ENCODE data around the gene MED15.
"Not testable (repeated sequence)": the region's sequence is repeated elsewhere in the genome, so short reads cannot be mapped to it uniquely, and the experiment has no call there.

MED15 gene

DNA sequence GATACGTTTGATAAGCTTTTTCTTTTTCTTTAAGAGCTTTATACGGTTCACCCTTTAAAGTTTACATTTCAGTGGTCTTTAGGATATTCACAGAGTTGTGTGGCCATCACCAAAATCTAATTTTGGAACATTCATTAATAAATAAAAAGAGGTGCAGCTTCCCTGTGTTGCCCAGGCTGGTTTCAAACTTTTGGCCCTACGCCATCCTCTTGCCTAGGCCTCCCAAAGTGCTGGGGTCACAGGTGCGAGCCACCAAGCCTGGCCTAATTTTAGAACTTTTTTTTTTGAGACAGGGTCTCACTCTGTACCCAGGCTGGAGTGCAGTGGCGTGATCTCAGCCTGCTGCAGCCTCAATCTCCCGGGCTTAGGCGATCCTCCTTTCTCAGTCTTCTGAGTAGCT is 30.6 kb downstream of the MED15 start:
- Histone ChIP-seq H3K79me2 (ENCODE audit: control insufficient read depth, low read length) (peaks cover 70% of the 10 kb centered on the region), H3K4me3 (ENCODE audit: low read length) (no peak overlapping the region), H4K20me1 (ENCODE audit: control insufficient read depth, insufficient read depth, low read depth, low read length) (0 out of 2 replicates have a peak, but pooled peaks cover 10% of the 10 kb centered on the region), H3K27me3 (ENCODE audit: control insufficient read depth, low read length) (no peaks in the 10 kb centered on the region), H3K9me3 (ENCODE audit: control insufficient read depth, insufficient read depth, low read length) (no peaks in the 10 kb centered on the region), H3F3A (ENCODE audit: control insufficient read depth, insufficient read depth) (no peaks in the 10 kb centered on the region), H3K4me2 (ENCODE audit: low read length) (no peak overlapping the region), H3K9me2 (replicated peaks; ENCODE audit: control insufficient read depth, low read length) (no peaks in the 10 kb centered on the region), H3K36me3 (ENCODE audit: control insufficient read depth, low read length) (peaks cover 65% of the 10 kb centered on the region), H3K4me1 (ENCODE audit: control insufficient read depth, low read length) (no peaks in the 10 kb centered on the region), H3K27ac (ENCODE audit: low read depth, low read length) (no peak overlapping the region)
- TF ChIP-seq EZH2phosphoT487 (IDR thresholded peaks at IDR 0.05; ENCODE audit: borderline replicate concordance, low read length) (no peak), CTCF (IDR thresholded peaks at IDR 0.05; ENCODE audit: low read depth, low read length, poor library complexity, severe bottlenecking) (no peak)

- not testable (repeated sequence) for H3K4me2 ChIP-seq (ENCODE audit: low read length); H3K27me3 ChIP-seq (ENCODE audit: control insufficient read depth, low read length); H3K4me3 ChIP-seq (ENCODE audit: low read length); H4K20me1 ChIP-seq (ENCODE audit: control insufficient read depth, insufficient read depth, low read depth, low read length); H3K4me1 ChIP-seq (ENCODE audit: control insufficient read depth, low read length); H3K9me3 ChIP-seq (ENCODE audit: control insufficient read depth, insufficient read depth, low read length); H3K27ac ChIP-seq (ENCODE audit: low read depth, low read length); H3K9me2 ChIP-seq (replicated peaks; ENCODE audit: control insufficient read depth, low read length); H3F3A ChIP-seq (ENCODE audit: control insufficient read depth, insufficient read depth)
- Histone ChIP-seq H3K79me2 (ENCODE audit: control insufficient read depth, low read length) (peaks cover 63% of the 10 kb centered on the region), H3K36me3 (ENCODE audit: control insufficient read depth, low read length) (peaks cover 58% of the 10 kb centered on the region)
These were observed 31.5 kb downstream of the MED15 start for GRCh38 chr22:20538875-20539274.

- Histone ChIP-seq H4K20me1 (ENCODE audit: control insufficient read depth, insufficient read depth, low read depth, low read length) (peaks cover 10% of the 10 kb centered on the region; the same call in 1 of the 2 replicates), H3K4me3 (ENCODE audit: low read length) (no peak overlapping the region), H3K27ac (ENCODE audit: low read depth, low read length) (no peak overlapping the region), H3F3A (ENCODE audit: control insufficient read depth, insufficient read depth) (no peaks in the 10 kb centered on the region), H3K36me3 (ENCODE audit: control insufficient read depth, low read length) (peaks cover 63% of the 10 kb centered on the region), H3K79me2 (ENCODE audit: control insufficient read depth, low read length) (peaks cover 69% of the 10 kb centered on the region), H3K9me2 (replicated peaks; ENCODE audit: control insufficient read depth, low read length) (no peaks in the 10 kb centered on the region), H3K27me3 (ENCODE audit: control insufficient read depth, low read length) (no peaks in the 10 kb centered on the region), H3K4me1 (ENCODE audit: control insufficient read depth, low read length) (no peaks in the 10 kb centered on the region), H3K9me3 (ENCODE audit: control insufficient read depth, insufficient read depth, low read length) (no peaks in the 10 kb centered on the region), H3K4me2 (ENCODE audit: low read length) (no peak overlapping the region)
- no peak for TF ChIP-seq CTCF (IDR thresholded peaks at IDR 0.05; ENCODE audit: low read depth, low read length, poor library complexity, severe bottlenecking)
- no peak for TF ChIP-seq EZH2phosphoT487 (IDR thresholded peaks at IDR 0.05; ENCODE audit: borderline replicate concordance, low read length)
These were observed 34.6 kb downstream of the MED15 start for GRCh38 chr22:20542055-20542454.

- Histone ChIP-seq H3K4me3 (ENCODE audit: low read length) (no peak overlapping the region), H3K4me1 (ENCODE audit: control insufficient read depth, low read length) (no peaks in the 10 kb centered on the region), H3K27ac (ENCODE audit: low read depth, low read length) (no peak overlapping the region), H3K79me2 (ENCODE audit: control insufficient read depth, low read length) (peaks cover 67% of the 10 kb centered on the region), H3F3A (ENCODE audit: control insufficient read depth, insufficient read depth) (no peaks in the 10 kb centered on the region), H3K9me3 (ENCODE audit: control insufficient read depth, insufficient read depth, low read length) (no peaks in the 10 kb centered on the region), H3K9me2 (replicated peaks; ENCODE audit: control insufficient read depth, low read length) (no peaks in the 10 kb centered on the region), H3K27me3 (ENCODE audit: control insufficient read depth, low read length) (no peaks in the 10 kb centered on the region), H3K36me3 (ENCODE audit: control insufficient read depth, low read length) (peaks cover 59% of the 10 kb centered on the region), H4K20me1 (ENCODE audit: control insufficient read depth, insufficient read depth, low read depth, low read length) (peaks cover 10% of the 10 kb centered on the region; the same call in 1 of the 2 replicates), H3K4me2 (ENCODE audit: low read length) (no peak overlapping the region)
- no peak for TF ChIP-seq CTCF (IDR thresholded peaks at IDR 0.05; ENCODE audit: low read depth, low read length, poor library complexity, severe bottlenecking)
- no peak for TF ChIP-seq EZH2phosphoT487 (IDR thresholded peaks at IDR 0.05; ENCODE audit: borderline replicate concordance, low read length)
These were observed 35.3 kb downstream of the MED15 start for GRCh38 chr22:20542736-20543135.

DNA sequence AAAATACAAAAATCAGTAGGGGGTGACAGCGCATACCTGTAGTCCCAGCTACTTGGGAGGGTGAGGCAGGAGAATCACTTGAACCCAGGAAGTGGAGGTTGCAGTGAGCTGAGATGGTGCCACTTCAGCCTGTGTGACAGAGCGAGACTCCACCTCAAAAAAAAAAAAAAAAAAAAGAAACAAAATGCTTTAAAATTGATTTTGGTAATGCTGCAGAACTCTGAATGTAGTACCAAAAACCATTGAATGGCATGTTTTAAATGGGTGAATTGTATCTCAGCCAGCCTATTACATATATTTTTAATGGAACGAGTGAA is 37.9 kb downstream of the MED15 start:
- Histone ChIP-seq H4K20me1 (ENCODE audit: control insufficient read depth, insufficient read depth, low read depth, low read length) (peaks cover 16% of the 10 kb centered on the region; the same call in 1 of the 2 replicates), H3K79me2 (ENCODE audit: control insufficient read depth, low read length) (peaks cover 78% of the 10 kb centered on the region), H3K36me3 (ENCODE audit: control insufficient read depth, low read length) (peaks cover 51% of the 10 kb centered on the region)
- H3F3A ChIP-seq (ENCODE audit: control insufficient read depth, insufficient read depth); H3K4me1 ChIP-seq (ENCODE audit: control insufficient read depth, low read length); H3K4me2 ChIP-seq (ENCODE audit: low read length); H3K27me3 ChIP-seq (ENCODE audit: control insufficient read depth, low read length); H3K27ac ChIP-seq (ENCODE audit: low read depth, low read length); H3K9me2 ChIP-seq (replicated peaks; ENCODE audit: control insufficient read depth, low read length); H3K4me3 ChIP-seq (ENCODE audit: low read length); H3K9me3 ChIP-seq (ENCODE audit: control insufficient read depth, insufficient read depth, low read length): not testable (repeated sequence)
